AG04449 (cell line): ENCODE results near the gene COX7A2L.

Experiments
- CTCF ChIA-PET: fragments of 350-600 bp; formaldehyde crosslinking; extraction: SDS; loops from one replicate; lab custom pipeline; 2021; ENCODE audit warnings: antibody characterized with exemption; lab: Yijun Ruan, JAX
- POLR2A ChIA-PET: fragments of 400-600, 350-600 bp; formaldehyde crosslinking; extraction: SDS; loops from one replicate; lab custom pipeline; 2020; ENCODE audit warnings: antibody characterized with exemption, inconsistent platforms; lab: Yijun Ruan, JAX
- DNase-seq: peaks from one replicate; pipeline ENCODE4 v3.0.0-alpha.2; 2010; ENCODE audit warnings: low read depth, low spot score
- H3K4me3 ChIP-seq: 2 replicates; pipeline ENCODE4 v1.5.1; 2011; ENCODE audit warnings: low read depth, mild to moderate bottlenecking, control low read depth, low read length
- TF ChIP-seq, protein P1 (sequence below): IDR thresholded peaks from one replicate; pipeline ENCODE4 v1.5.1; 2011; ENCODE audit warnings: mild to moderate bottlenecking, moderate library complexity, low read length, control low read depth, inconsistent platforms; ENCODE audit not compliant: insufficient read depth; ENCODE audit errors: missing control alignments

COX7A2L gene

DNA sequence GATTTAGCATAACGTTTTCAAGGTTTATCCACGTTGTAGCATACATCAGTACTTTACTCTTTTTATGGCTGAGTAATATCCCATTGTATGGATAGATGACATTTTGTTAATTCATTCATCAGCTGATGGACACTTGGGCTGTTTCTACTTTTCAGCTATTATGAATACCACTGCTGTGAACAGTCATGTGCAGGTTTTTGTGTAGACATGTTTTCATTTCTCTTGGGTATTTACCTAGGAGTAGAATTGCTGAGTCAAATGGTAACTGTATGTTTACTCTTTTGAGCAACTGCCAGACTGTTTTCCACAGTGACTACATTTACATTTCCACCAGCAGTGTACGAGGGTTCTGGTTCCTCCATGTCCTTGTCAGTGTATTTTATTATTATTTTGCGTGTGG, 33.9 kb downstream of the COX7A2L start:
- TF ChIP-seq, protein P1, sequence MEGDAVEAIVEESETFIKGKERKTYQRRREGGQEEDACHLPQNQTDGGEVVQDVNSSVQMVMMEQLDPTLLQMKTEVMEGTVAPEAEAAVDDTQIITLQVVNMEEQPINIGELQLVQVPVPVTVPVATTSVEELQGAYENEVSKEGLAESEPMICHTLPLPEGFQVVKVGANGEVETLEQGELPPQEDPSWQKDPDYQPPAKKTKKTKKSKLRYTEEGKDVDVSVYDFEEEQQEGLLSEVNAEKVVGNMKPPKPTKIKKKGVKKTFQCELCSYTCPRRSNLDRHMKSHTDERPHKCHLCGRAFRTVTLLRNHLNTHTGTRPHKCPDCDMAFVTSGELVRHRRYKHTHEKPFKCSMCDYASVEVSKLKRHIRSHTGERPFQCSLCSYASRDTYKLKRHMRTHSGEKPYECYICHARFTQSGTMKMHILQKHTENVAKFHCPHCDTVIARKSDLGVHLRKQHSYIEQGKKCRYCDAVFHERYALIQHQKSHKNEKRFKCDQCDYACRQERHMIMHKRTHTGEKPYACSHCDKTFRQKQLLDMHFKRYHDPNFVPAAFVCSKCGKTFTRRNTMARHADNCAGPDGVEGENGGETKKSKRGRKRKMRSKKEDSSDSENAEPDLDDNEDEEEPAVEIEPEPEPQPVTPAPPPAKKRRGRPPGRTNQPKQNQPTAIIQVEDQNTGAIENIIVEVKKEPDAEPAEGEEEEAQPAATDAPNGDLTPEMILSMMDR, result no peak
- POLR2A ChIA-PET, result no interaction called here
- CTCF ChIA-PET, result interaction anchor here (0.7 to 6.6 kb wide), 6 partner anchors 15 to 240 kb away, joined by 3 to 160 read pairs (median 4); no protein-coding TSS in a partner anchor
- DNase-seq, result no peak
- no peak overlapping the region for H3K4me3 ChIP-seq

DNA sequence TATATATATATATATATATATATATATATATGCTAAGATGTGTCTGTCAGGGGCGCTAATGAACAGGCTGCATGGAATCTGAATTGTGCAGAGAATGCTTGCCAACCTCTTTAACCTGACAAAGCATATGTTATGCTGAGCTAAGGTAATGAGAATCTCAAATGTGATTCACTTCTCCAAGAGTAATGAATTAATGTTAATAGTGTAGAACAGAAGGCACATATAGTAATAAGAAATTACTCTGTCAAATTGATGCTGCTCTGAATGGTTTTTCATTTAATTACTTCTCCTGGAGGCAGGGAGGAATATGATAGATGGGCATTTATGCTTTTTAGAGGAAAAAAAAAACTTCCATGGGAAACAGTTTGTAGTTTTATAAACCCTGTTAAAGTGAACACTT, 35.4 kb downstream of the COX7A2L start:
- ChIA-PET POLR2A (no interaction called here), CTCF (interaction anchor here (1.2 to 6.6 kb wide), 3 partner anchors 184 to 238 kb away, joined by 4 to 160 read pairs (median 7); no protein-coding TSS in a partner anchor)
- DNase-seq, result no peak
- H3K4me3 ChIP-seq, result no peak overlapping the region
- TF ChIP-seq, protein P1, result no peak

DNA sequence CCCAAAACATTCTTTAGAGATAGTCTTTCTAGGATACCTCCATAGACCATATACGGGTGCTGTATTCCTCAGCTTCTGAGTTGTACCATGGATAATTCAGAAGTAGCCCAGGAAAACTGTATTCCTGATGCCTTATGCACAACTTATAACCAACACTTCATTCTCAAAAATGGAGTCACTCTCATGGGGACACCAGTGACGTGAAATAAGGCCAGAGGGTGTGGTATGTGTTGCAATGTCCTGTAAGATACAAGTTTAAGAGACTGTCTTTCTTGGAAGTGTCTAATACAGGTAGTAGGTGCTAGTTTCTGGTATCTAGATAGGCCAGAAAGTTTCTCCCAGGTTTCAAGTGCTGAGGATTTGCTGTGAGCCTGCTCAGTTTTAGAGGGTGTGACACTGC, 36.1 kb downstream of the COX7A2L start:
- CTCF ChIA-PET, result interaction anchor here (1.0 to 6.6 kb wide), 3 partner anchors 7 to 235 kb away, joined by 3 to 160 read pairs (median 3); no protein-coding TSS in a partner anchor
- no peak overlapping the region for H3K4me3 ChIP-seq
- POLR2A ChIA-PET, result no interaction called here
- TF ChIP-seq, protein P1, result no peak
- no peak for DNase-seq

DNA sequence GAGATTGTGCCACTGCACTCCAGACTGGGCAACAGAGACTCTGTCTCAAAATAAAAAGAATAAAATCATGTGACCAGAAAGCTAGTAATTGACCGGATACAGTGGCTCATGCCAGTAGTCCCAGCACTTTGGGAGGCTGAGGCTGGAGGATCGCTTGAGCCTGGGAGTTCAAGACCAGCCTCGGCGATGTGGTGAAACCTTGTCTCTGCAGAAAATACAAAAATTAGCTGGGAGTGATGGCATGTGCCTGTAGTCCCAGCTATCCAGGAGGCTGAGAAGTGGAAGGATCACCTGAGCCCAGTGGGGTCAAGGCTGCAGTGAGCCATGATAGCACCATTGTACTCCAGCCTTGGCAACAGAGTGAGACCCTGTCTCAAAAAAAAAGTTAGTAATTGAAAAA, 36.8 kb downstream of the COX7A2L start:
- TF ChIP-seq, protein P1, result no peak
- DNase-seq, result no peak
- CTCF ChIA-PET, result interaction anchor here (1.0 to 2.0 kb wide), 3 partner anchors 8 to 234 kb away, joined by 3 to 11 read pairs (median 3); no protein-coding TSS in a partner anchor
- H3K4me3 ChIP-seq, result no peak overlapping the region
- POLR2A ChIA-PET, result no interaction called here

DNA sequence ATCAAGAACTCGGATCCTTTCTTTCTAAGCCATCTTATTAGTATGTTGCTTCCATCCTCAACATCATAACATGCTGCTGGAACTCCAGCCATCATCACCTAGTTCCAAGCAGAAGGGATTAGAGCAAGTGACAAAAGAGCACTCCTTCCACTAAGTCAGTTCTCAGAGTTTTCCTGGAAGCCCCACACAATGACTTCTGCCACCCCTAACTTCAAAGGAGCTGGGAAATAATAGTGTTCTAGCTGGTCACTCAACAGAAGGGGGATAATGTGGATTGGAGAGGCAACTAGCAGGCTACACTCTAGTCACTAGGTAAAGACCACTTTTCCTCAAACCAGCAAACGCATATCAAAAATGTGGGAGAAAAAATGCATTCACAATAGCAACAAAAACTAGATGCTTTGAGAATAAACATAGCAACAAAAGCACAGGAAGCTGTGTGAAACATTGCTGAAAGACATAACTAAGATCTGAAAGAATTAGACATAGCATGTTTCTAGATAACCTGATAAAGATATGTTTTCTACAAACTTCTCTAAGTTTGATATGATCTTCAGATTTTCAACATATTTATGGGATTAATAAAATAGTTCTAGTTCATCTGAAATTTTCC, 39.5 kb downstream of the COX7A2L start:
- ChIA-PET CTCF (interaction anchor here (0.6 kb wide), 1 partner anchor 231 kb away, joined by 3 read pairs; no protein-coding TSS in a partner anchor), POLR2A (no interaction called here)
- TF ChIP-seq, protein P1, result no peak
- no peak overlapping the region for H3K4me3 ChIP-seq
- DNase-seq, result no peak

DNA sequence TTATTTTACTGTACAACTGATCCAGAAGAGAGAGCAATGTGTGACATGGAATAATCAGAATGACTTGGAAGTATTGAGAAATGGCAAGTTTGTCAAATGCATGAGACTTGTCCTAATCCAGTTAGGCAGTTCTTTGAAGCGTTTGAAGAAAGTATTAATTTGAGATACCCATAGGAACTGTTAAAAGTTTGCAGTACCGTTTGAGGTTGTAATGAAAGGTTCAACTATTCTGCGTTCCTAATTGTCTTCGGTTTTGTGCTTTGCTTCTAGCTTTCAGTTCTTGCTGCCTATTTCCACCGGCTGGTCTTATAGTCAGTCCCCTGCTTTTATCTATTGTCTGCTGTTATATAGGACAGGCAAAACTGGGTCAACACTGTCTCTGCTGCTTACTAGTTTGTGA, 41.8 kb downstream of the COX7A2L start:
- TF ChIP-seq, protein P1, result no peak
- POLR2A ChIA-PET, result no interaction called here
- CTCF ChIA-PET, result interaction anchor here (0.7 to 1.2 kb wide), 4 partner anchors 9 to 227 kb away, joined by 3 to 5 read pairs (median 3); no protein-coding TSS in a partner anchor
- no peak overlapping the region for H3K4me3 ChIP-seq
- no peak for DNase-seq
